BJ (cell line): Measurements from ENCODE around the gene GABBR2. TPM values are rescaled to one million over a fixed set of nuclear protein-coding genes. Genes with fewer than 3 reads are reported as not detected.

Source experiments
- CTCF ChIA-PET: fragments of 350-600 bp; formaldehyde crosslinking; extraction: SDS; loops from one replicate; lab custom pipeline; 2021; ENCODE audit warnings: antibody characterized with exemption, inconsistent platforms; lab: Yijun Ruan, JAX
- POLR2A ChIA-PET: fragments of 300-600 bp; sonication (Branson Sonifier 250); formaldehyde crosslinking; extraction: SDS; loops from one replicate; lab custom pipeline; 2021; ENCODE audit warnings: antibody characterized with exemption; lab: Charles Lee
- DNase-seq: peaks from one replicate; pipeline ENCODE4 v3.0.0-alpha.2; 2011; ENCODE audit warnings: low read depth
- H3K27me3 ChIP-seq: 2 replicates; pipeline ENCODE4 v1.6.0; 2011; ENCODE audit warnings: low read length; ENCODE audit not compliant: control insufficient read depth, insufficient read depth
- H3K36me3 ChIP-seq: 2 replicates; pipeline ENCODE4 v1.5.1; 2011; ENCODE audit warnings: low read length; ENCODE audit not compliant: control insufficient read depth, insufficient read depth
- H3K4me3 ChIP-seq: 2 replicates; pipeline ENCODE4 v1.5.1; 2011; ENCODE audit warnings: low read depth, mild to moderate bottlenecking, control low read depth, low read length
- CTCF ChIP-seq: IDR thresholded peaks from 2 replicates; pipeline ENCODE4 v1.5.1; 2011; ENCODE audit warnings: low read depth, mild to moderate bottlenecking, control low read depth, inconsistent platforms, low read length, moderate library complexity; ENCODE audit not compliant: insufficient read depth
- polyA minus RNA-seq: library from RNA; depleted of rRNA, polyadenylated mRNA; stranded (reverse); fragments of >200 nt; gene quantifications from 2 replicates; pipeline ENCODE4 v1.2.3, GENCODE V29; 2011; rRNA and poly(A)+ RNA removed
- polyA plus RNA-seq: library from polyadenylated mRNA; depleted of rRNA; stranded (reverse); fragments of >200 nt; gene quantifications from 2 replicates; pipeline ENCODE4 v1.2.3, GENCODE V29; 2011; rRNA removed

Gene GABBR2
- polyA plus RNA-seq = 1.4 and 1.6 TPM in 2 replicates
- polyA minus RNA-seq = 6.4 and 10.6 TPM in 2 replicates

GRCh38 chr9:98708933-98709911, at the start of gene GABBR2:
Gene GABBR2, minus strand, starts transcription at chr9:98708935. Its CDS starts 198 bp downstream, at chr9:98708737.
- POLR2A ChIA-PET = no interaction called here
- CTCF ChIA-PET = interaction anchor here (0.7 to 3.7 kb wide), 8 partner anchors 15 to 395 kb away, joined by 3 to 21 read pairs (median 4); no protein-coding TSS in a partner anchor
- Histone ChIP-seq H3K36me3 (no peaks in the 10 kb centered on the region), H3K4me3 (peak within 1 kb of the TSS; percentile 8; the same call in 1 of the 2 replicates), H3K27me3 (peaks cover 41% of the 10 kb centered on the region)
- DNase-seq = no peak
- TF ChIP-seq CTCF = no peak

- ChIA-PET CTCF (interaction anchor here (1.9 kb wide), 1 partner anchor 20 kb away, joined by 10 read pairs; no protein-coding TSS in a partner anchor), POLR2A (no interaction called here)
- H3K27me3 ChIP-seq = no peaks in the 10 kb centered on the region
- H3K4me3 ChIP-seq = no peak overlapping the region
- DNase-seq = no peak
- H3K36me3 ChIP-seq = peaks cover 4% of the 10 kb centered on the region
- TF ChIP-seq CTCF = no peak
Measured at GRCh38 chr9:98755006-98755618, 46.4 kb upstream of the GABBR2 start.

- ChIA-PET POLR2A (no interaction called here), CTCF (no interaction called here)
- Histone ChIP-seq H3K36me3 (peaks cover 2% of the 10 kb centered on the region), H3K27me3 (no peaks in the 10 kb centered on the region), H3K4me3 (no peak overlapping the region)
- DNase-seq = no peak
- TF ChIP-seq CTCF = no peak
Measured at GRCh38 chr9:98751210-98751609, 42.5 kb upstream of the GABBR2 start.

- 0 out of 2 replicates have a peak, but pooled peaks cover 2% of the 10 kb centered on the region for H3K36me3 ChIP-seq
- H3K27me3 ChIP-seq = no peaks in the 10 kb centered on the region
- DNase-seq = no peak
- no peak for TF ChIP-seq CTCF
- ChIA-PET CTCF (no interaction called here), POLR2A (no interaction called here)
- no peak overlapping the region for H3K4me3 ChIP-seq
Measured at GRCh38 chr9:98750364-98751060, 41.8 kb upstream of the GABBR2 start.
